HG02970 (cell line): Measurements from ENCODE around the gene ITGA11.

ENCODE experiments used
- ATAC-seq: cut with Tn5 transposase; IDR thresholded peaks from one replicate; pipeline ENCODE4 v1.9.1; 2021; ENCODE audit warnings: mild to moderate bottlenecking, moderate library complexity, moderate number of reproducible peaks; ENCODE audit not compliant: unreplicated experiment, low FRiP score

ITGA11 gene

GRCh38 chr15:68256675-68257450, 175.1 kb downstream of the ITGA11 start:
- no peak for ATAC-seq

- no peak for ATAC-seq
Measured at GRCh38 chr15:68252925-68253534, 178.9 kb downstream of the ITGA11 start.

GRCh38 chr15:68249058-68249713, 182.8 kb downstream of the ITGA11 start:
- no peak for ATAC-seq
